Measurements from ENCODE around the gene PSD4.

Gene PSD4

DNA sequence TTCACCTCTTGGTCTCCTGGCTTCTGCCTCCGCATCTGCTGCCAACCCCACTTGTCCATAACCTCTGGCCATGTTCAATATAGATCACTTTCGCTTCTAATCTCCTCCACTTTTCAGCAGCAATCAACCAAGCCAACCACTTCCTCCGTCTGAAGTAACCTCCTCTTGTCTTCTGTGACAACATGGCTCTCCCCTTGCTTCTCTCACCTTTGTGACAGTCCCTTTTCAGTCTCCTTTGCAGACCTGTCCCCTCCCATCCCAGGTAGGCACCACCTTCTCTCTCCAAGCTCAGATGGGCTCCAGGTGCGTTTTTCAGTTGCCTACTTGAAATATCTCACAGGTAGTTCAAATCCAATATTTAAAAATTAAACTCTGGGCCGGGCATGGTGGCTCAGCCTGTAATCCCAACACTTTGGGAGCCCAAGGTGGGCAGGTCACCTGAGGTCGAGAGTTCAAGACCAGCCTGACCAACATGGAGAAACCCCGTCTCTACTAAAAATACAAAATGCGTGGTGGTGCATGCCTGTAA is 4.7 kb upstream of the PSD4 start:
- in situ Hi-C loops (cut with MboI; ENCODE audit: low pct_unique_long_range_greater_than_20kb, low sequenced_read_pairs, unreplicated experiment) = no loop called here
- TF ChIP-seq CTCF (IDR thresholded peaks at IDR 0.05; ENCODE audit: extremely low read depth, insufficient read depth, missing control alignments) = no peak
- DNase-seq (ENCODE audit: low spot score) = peak; percentile 58

DNA sequence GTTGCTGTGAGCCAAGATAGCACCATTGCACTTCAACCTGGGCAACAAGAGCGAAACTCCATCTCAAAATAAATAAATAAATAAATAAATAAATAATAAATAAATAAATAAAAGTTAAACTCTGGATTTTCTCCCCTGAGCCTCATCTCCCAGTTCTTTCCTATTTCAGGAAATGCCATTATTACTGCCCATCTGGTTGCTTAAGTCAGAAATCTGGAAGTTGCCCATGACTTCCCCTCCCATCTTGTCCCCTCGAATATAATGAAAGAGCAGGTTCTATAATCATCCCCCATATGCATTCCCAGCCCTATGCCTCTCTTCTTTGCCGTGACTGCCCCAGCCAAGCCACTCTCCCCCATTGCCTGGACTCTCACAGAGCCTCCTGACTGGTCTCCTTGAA is 4.2 kb upstream of the PSD4 start:
- DNase-seq (ENCODE audit: low spot score) = no peak
- TF ChIP-seq CTCF (IDR thresholded peaks at IDR 0.05; ENCODE audit: extremely low read depth, insufficient read depth, missing control alignments) = no peak
- in situ Hi-C loops (cut with MboI; ENCODE audit: low pct_unique_long_range_greater_than_20kb, low sequenced_read_pairs, unreplicated experiment) = no loop called here

DNA sequence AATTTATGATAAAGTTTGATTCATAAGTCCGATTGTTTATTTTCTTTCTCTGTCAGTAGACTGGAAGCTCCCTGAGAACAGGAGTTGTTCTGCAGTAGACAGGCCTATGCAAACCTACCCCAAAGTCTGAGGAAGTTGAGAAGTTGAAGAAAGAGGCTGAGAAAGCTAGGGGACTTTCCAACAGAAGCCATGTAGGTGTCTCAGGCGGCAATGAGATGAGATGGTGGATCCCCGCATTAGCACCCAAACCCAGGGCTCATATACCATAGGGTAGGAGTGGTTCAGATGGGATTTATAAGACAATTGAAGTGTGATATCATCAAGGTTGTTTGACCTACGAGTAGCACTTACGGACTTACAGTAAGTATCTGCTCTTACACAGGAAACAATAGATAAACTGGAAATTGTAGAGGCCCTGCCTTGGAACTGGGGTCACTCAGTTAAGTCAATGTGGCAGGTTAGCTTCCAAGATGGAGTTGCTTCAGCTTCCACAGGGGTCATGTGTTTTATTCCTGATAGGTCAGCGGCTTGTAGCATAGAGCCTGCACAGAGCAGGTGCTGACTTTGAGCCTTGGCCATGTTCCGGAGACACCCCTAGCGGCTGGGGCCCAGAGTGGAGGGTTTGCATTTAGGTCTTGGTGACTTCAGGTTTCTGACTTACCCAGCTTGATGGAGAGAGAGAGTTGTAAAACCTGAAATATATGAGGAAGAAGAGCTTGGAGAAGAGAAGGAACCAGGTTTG is 2.3 kb upstream of the PSD4 start:
- no peak for TF ChIP-seq CTCF (IDR thresholded peaks at IDR 0.05; ENCODE audit: extremely low read depth, insufficient read depth, missing control alignments)
- in situ Hi-C loops (cut with MboI; ENCODE audit: low pct_unique_long_range_greater_than_20kb, low sequenced_read_pairs, unreplicated experiment) = no loop called here
- no peak for DNase-seq (ENCODE audit: low spot score)

DNA sequence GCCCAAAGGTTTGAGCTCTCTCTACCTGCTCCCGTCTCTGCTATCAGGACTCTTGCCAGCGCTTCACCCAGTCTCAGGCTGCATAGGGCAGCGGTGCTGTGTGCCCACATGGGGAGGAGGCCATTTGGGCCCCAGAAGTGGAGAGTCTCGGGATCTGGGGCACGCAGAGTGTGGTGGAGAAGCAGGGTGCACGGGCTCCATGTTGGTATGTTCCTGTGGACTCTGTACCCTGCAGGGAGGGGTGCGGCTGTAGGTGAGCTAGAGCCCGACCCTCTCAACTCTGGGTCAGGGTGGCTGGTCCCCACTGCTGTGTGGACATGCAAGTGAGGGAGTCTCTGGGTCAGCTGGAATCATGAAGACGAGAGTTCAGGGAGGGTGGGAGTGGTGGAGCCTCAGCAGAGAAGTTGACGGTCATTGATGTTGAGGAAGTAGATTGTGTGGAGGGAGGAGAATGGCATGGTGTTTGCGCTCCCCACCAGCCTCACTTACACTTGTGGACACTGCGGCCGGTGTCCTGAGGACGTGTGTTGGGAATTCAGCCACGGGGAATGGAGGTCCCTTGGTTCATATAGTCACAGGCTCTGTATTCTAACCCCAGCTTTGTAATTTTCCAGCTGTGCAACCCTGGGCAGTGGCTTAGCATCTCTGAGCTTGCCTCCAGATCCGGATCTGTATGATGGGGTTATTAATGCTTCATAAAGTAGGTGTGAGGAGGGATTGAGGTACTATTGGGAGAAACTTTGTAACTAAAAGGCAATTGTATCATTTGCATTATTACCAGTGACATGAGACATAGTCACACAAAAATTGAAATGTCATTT is 840 bp upstream of the PSD4 start:
- in situ Hi-C loops (cut with MboI; ENCODE audit: low pct_unique_long_range_greater_than_20kb, low sequenced_read_pairs, unreplicated experiment) = no loop called here
- TF ChIP-seq CTCF (IDR thresholded peaks at IDR 0.05; ENCODE audit: extremely low read depth, insufficient read depth, missing control alignments) = no peak
- no peak for DNase-seq (ENCODE audit: low spot score)

- DNase-seq (ENCODE audit: low spot score) = no peak
- in situ Hi-C loops (cut with MboI; ENCODE audit: low pct_unique_long_range_greater_than_20kb, low sequenced_read_pairs, unreplicated experiment) = no loop called here
- TF ChIP-seq CTCF (IDR thresholded peaks at IDR 0.05; ENCODE audit: extremely low read depth, insufficient read depth, missing control alignments) = peak; percentile 36
These were observed 592 bp downstream of the PSD4 start for GRCh38 chr2:113174376-113174750.

- no peak for TF ChIP-seq CTCF (IDR thresholded peaks at IDR 0.05; ENCODE audit: extremely low read depth, insufficient read depth, missing control alignments)
- in situ Hi-C loops (cut with MboI; ENCODE audit: low pct_unique_long_range_greater_than_20kb, low sequenced_read_pairs, unreplicated experiment) = no loop called here
- peak; percentile 89 for DNase-seq (ENCODE audit: low spot score)
These were observed 1.4 kb downstream of the PSD4 start for GRCh38 chr2:113175042-113175628.
